Mammary epithelial cell (primary cell): ENCODE measurements around the gene LSP1.

Experiments
- CTCF ChIP-seq, 2 donors: IDR thresholded peaks in 1 of 2; conservative IDR thresholded peaks in 1 of 2; 2 replicates each; pipeline ENCODE4 v1.5.1; 2011 to 2012; ENCODE audit warnings: inconsistent platforms in 2 of 2, low read length in 2 of 2, mild to moderate bottlenecking in 2 of 2, control low read depth in 1 of 2, low read depth in 1 of 2; ENCODE audit not compliant: insufficient read depth in 1 of 2; ENCODE audit errors: extremely low read depth in 1 of 2
- EZH2 ChIP-seq: IDR thresholded peaks from 2 replicates; pipeline ENCODE4 v1.6.1; 2012; ENCODE audit warnings: low read length, inconsistent platforms, borderline replicate concordance

- TF ChIP-seq CTCF (conservative IDR thresholded peaks at IDR 0.05 in 1 of 2, IDR thresholded peaks at IDR 0.05 in 1 of 2; ENCODE audit: extremely low read depth in 1 of 2, insufficient read depth in 1 of 2, low read depth in 1 of 2, low read length in 2 of 2) = no peak
- no peak for TF ChIP-seq EZH2
Measured at GRCh38 chr11:1830004-1830321, 22.9 kb upstream of the LSP1 start.
